NT2/D1 (cell line): ENCODE results near the gene IGF2R.

ENCODE experiments used
- DNase-seq: peaks from one replicate; pipeline ENCODE4 v3.0.0-alpha.2; 2011; ENCODE audit warnings: low read depth, low spot score
- H3K27me3 ChIP-seq: 2 replicates; pipeline ENCODE4 v1.6.0; 2011; ENCODE audit warnings: mild to moderate bottlenecking; ENCODE audit not compliant: insufficient read length, insufficient read depth
- H3K36me3 ChIP-seq: 2 replicates; pipeline ENCODE4 v1.6.1; 2011; ENCODE audit warnings: mild to moderate bottlenecking, low read length, mixed read lengths; ENCODE audit not compliant: insufficient read depth, insufficient read length
- H3K4me1 ChIP-seq: 2 replicates; pipeline ENCODE4 v1.5.1; 2011; ENCODE audit not compliant: insufficient read depth, insufficient read length
- H3K4me3 ChIP-seq: 2 replicates; pipeline ENCODE4 v1.5.1; 2011; ENCODE audit warnings: low read depth; ENCODE audit not compliant: insufficient read length
- H3K9ac ChIP-seq: 2 replicates; pipeline ENCODE4 v1.6.0; 2011; ENCODE audit warnings: low read depth; ENCODE audit not compliant: insufficient read length
- H3K9me3 ChIP-seq: 2 replicates; pipeline ENCODE4 v1.5.1; 2011; ENCODE audit warnings: mild to moderate bottlenecking, low read length; ENCODE audit not compliant: insufficient read depth
- SUZ12 ChIP-seq: IDR thresholded peaks from 2 replicates; pipeline ENCODE4 v1.6.1; 2011; ENCODE audit not compliant: insufficient read length, insufficient read depth; ENCODE audit errors: extremely low read depth
- YY1 ChIP-seq: IDR thresholded peaks from 2 replicates; pipeline ENCODE4 v1.6.1; 2011; ENCODE audit not compliant: insufficient read length, insufficient read depth
- ZNF274 ChIP-seq: IDR thresholded peaks from 2 replicates; pipeline ENCODE4 v1.6.1; 2011; ENCODE audit warnings: mild to moderate bottlenecking, low read depth, low read length

Gene IGF2R

GRCh38 chr6:160141001-160141726 is 172.3 kb downstream of the IGF2R start:
- H3K4me3 ChIP-seq: no peak overlapping the region
- H3K36me3 ChIP-seq: no peaks in the 10 kb centered on the region
- H3K27me3 ChIP-seq: no peaks in the 10 kb centered on the region
- TF ChIP-seq ZNF274 (no peak), YY1 (no peak), SUZ12 (no peak)
- H3K9me3 ChIP-seq: no peaks in the 10 kb centered on the region
- H3K9ac ChIP-seq: no peak overlapping the region
- no peak for DNase-seq
- no peaks in the 10 kb centered on the region for H3K4me1 ChIP-seq

GRCh38 chr6:160142115-160142715 is 173.3 kb downstream of the IGF2R start:
- no peak for TF ChIP-seq SUZ12
- no peak for TF ChIP-seq ZNF274
- TF ChIP-seq YY1: no peak
- Histone ChIP-seq H3K36me3 (no peaks in the 10 kb centered on the region), H3K27me3 (no peaks in the 10 kb centered on the region), H3K4me1 (no peaks in the 10 kb centered on the region), H3K9ac (no peak overlapping the region), H3K4me3 (no peak overlapping the region), H3K9me3 (no peaks in the 10 kb centered on the region)
- no peak for DNase-seq

GRCh38 chr6:160146454-160147145 is 177.7 kb downstream of the IGF2R start:
- H3K36me3 ChIP-seq: no peaks in the 10 kb centered on the region
- H3K9me3 ChIP-seq: no peaks in the 10 kb centered on the region
- no peak overlapping the region for H3K4me3 ChIP-seq
- TF ChIP-seq ZNF274 (no peak), YY1 (no peak), SUZ12 (no peak)
- no peak for DNase-seq
- H3K4me1 ChIP-seq: no peaks in the 10 kb centered on the region
- no peak overlapping the region for H3K9ac ChIP-seq
- H3K27me3 ChIP-seq: no peaks in the 10 kb centered on the region

- Histone ChIP-seq H3K4me3 (no peak overlapping the region), H3K27me3 (no peaks in the 10 kb centered on the region), H3K4me1 (no peaks in the 10 kb centered on the region), H3K9ac (no peak overlapping the region), H3K9me3 (no peaks in the 10 kb centered on the region), H3K36me3 (no peaks in the 10 kb centered on the region)
- DNase-seq: no peak
- TF ChIP-seq SUZ12 (no peak), ZNF274 (no peak), YY1 (no peak)
These were observed 178.3 kb downstream of the IGF2R start for GRCh38 chr6:160147146-160147536.

GRCh38 chr6:160154471-160154870 is 185.6 kb downstream of the IGF2R start:
- DNase-seq: no peak
- TF ChIP-seq YY1: no peak

GRCh38 chr6:160156842-160157241 is 188.0 kb downstream of the IGF2R start:
- no peak for DNase-seq
- Histone ChIP-seq H3K36me3 (no peaks in the 10 kb centered on the region), H3K4me3 (no peak overlapping the region), H3K9ac (no peak overlapping the region), H3K4me1 (no peaks in the 10 kb centered on the region), H3K9me3 (no peaks in the 10 kb centered on the region), H3K27me3 (no peaks in the 10 kb centered on the region)
- TF ChIP-seq ZNF274 (no peak), SUZ12 (no peak), YY1 (no peak)

More at GRCh38 chr6:160154471-160154870, 185.6 kb downstream of the IGF2R start:
- Histone ChIP-seq H3K4me1 (no peaks in the 10 kb centered on the region), H3K9me3 (no peaks in the 10 kb centered on the region), H3K4me3 (no peak overlapping the region), H3K36me3 (no peaks in the 10 kb centered on the region), H3K27me3 (no peaks in the 10 kb centered on the region), H3K9ac (no peak overlapping the region)

- no peak overlapping the region for H3K9ac ChIP-seq
- TF ChIP-seq YY1 (no peak), SUZ12 (no peak), ZNF274 (no peak)
- H3K4me1 ChIP-seq: no peaks in the 10 kb centered on the region
- H3K9me3 ChIP-seq: no peaks in the 10 kb centered on the region
- no peaks in the 10 kb centered on the region for H3K27me3 ChIP-seq
- no peak for DNase-seq
- no peaks in the 10 kb centered on the region for H3K36me3 ChIP-seq
- H3K4me3 ChIP-seq: no peak overlapping the region
These were observed 191.6 kb downstream of the IGF2R start for GRCh38 chr6:160160450-160160849.
